Measurements from ENCODE around the gene CAMTA1. TPM values are rescaled to one million over a fixed set of nuclear protein-coding genes. Genes with fewer than 3 reads are reported as not detected.

The CAMTA1 gene
- polyA plus RNA-seq, 1 experiment = 64.9 TPM

GRCh38 chr1:7274256-7274655, 489.0 kb downstream of the CAMTA1 start:
- DNase-seq (ENCODE audit: low read depth, low spot score) = no peak
- CTCF ChIA-PET = interaction anchor here (0.7 kb wide), 1 partner anchor 226 kb away, joined by 7 read pairs; no protein-coding TSS in a partner anchor
- no peak overlapping the region for H3K4me3 ChIP-seq (ENCODE audit: low read depth, low read length)
- H3K27ac ChIP-seq (ENCODE audit: low read depth, low read length) = no peak overlapping the region
- POLR2A ChIA-PET = no interaction called here
- H3K9me3 ChIP-seq (ENCODE audit: control insufficient read depth, insufficient read depth, low read length) = no peaks in the 10 kb centered on the region
- no peaks in the 10 kb centered on the region for H3K27me3 ChIP-seq (ENCODE audit: control insufficient read depth, insufficient read depth, low read length)
- TF ChIP-seq CTCF (IDR thresholded peaks at IDR 0.05; ENCODE audit: low read depth, low read length) = no peak

GRCh38 chr1:7278045-7278444, 492.8 kb downstream of the CAMTA1 start:
- Histone ChIP-seq H3K4me3 (ENCODE audit: low read depth, low read length) (no peak overlapping the region), H3K27me3 (ENCODE audit: control insufficient read depth, insufficient read depth, low read length) (no peaks in the 10 kb centered on the region), H3K27ac (ENCODE audit: low read depth, low read length) (no peak overlapping the region), H3K9me3 (ENCODE audit: control insufficient read depth, insufficient read depth, low read length) (no peaks in the 10 kb centered on the region)
- POLR2A ChIA-PET = no interaction called here
- no peak for TF ChIP-seq CTCF (IDR thresholded peaks at IDR 0.05; ENCODE audit: low read depth, low read length)
- no peak for DNase-seq (ENCODE audit: low read depth, low spot score)
- CTCF ChIA-PET = no interaction called here

GRCh38 chr1:7278827-7279765, 493.8 kb downstream of the CAMTA1 start:
- TF ChIP-seq CTCF (IDR thresholded peaks at IDR 0.05; ENCODE audit: low read depth, low read length) = no peak
- POLR2A ChIA-PET = interaction anchor here (1.3 kb wide), 1 partner anchor 20 kb away, joined by 3 read pairs; no protein-coding TSS in a partner anchor
- CTCF ChIA-PET = no interaction called here
- H3K27ac ChIP-seq (ENCODE audit: low read depth, low read length) = no peak overlapping the region
- no peak for DNase-seq (ENCODE audit: low read depth, low spot score)
- no peak overlapping the region for H3K4me3 ChIP-seq (ENCODE audit: low read depth, low read length)
- H3K27me3 ChIP-seq (ENCODE audit: control insufficient read depth, insufficient read depth, low read length) = no peaks in the 10 kb centered on the region
- no peaks in the 10 kb centered on the region for H3K9me3 ChIP-seq (ENCODE audit: control insufficient read depth, insufficient read depth, low read length)

- DNase-seq (ENCODE audit: low read depth, low spot score) = no peak
- CTCF ChIA-PET = no interaction called here
- POLR2A ChIA-PET = interaction anchor here (1.3 kb wide), 1 partner anchor 19 kb away, joined by 3 read pairs; no protein-coding TSS in a partner anchor
- no peak overlapping the region for H3K4me3 ChIP-seq (ENCODE audit: low read depth, low read length)
- H3K9me3 ChIP-seq (ENCODE audit: control insufficient read depth, insufficient read depth, low read length) = no peaks in the 10 kb centered on the region
- no peak for TF ChIP-seq CTCF (IDR thresholded peaks at IDR 0.05; ENCODE audit: low read depth, low read length)
- H3K27ac ChIP-seq (ENCODE audit: low read depth, low read length) = no peak overlapping the region
- H3K27me3 ChIP-seq (ENCODE audit: control insufficient read depth, insufficient read depth, low read length) = no peaks in the 10 kb centered on the region
These were observed 494.5 kb downstream of the CAMTA1 start for GRCh38 chr1:7279769-7280168.

- TF ChIP-seq CTCF (IDR thresholded peaks at IDR 0.05; ENCODE audit: low read depth, low read length) = no peak
- Histone ChIP-seq H3K27ac (ENCODE audit: low read depth, low read length) (no peak overlapping the region), H3K4me3 (ENCODE audit: low read depth, low read length) (no peak overlapping the region), H3K27me3 (ENCODE audit: control insufficient read depth, insufficient read depth, low read length) (no peaks in the 10 kb centered on the region), H3K9me3 (ENCODE audit: control insufficient read depth, insufficient read depth, low read length) (no peaks in the 10 kb centered on the region)
- ChIA-PET POLR2A (no interaction called here), CTCF (interaction anchor here (0.6 kb wide), 1 partner anchor 74 kb away, joined by 3 read pairs; no protein-coding TSS in a partner anchor)
- no peak for DNase-seq (ENCODE audit: low read depth, low spot score)
These were observed 495.2 kb downstream of the CAMTA1 start for GRCh38 chr1:7280347-7280960.
